Endothelial cell of umbilical vein (primary cell): ENCODE results near the gene MAP6. TPM values are rescaled to one million over a fixed set of nuclear protein-coding genes. Genes with fewer than 3 reads are reported as not detected.

ENCODE experiments used
- BruUV-seq: library from RNA; stranded (reverse); fragments of 400-500 nt; replicated peaks from 2 replicates; lab custom pipeline; 2021; lab: Mats Ljungman, UMichigan
- CTCF ChIA-PET: fragments of 300-600, 350-600 bp; sonication (Branson Sonifier 250); formaldehyde crosslinking; loops from one replicate; lab custom pipeline; 2021; ENCODE audit warnings: antibody characterized with exemption, inconsistent platforms; lab: Charles Lee
- POLR2A ChIA-PET: fragments of 300-600, 350-600 bp; sonication (Branson Sonifier 250); formaldehyde crosslinking; loops from one replicate; lab custom pipeline; 2021; ENCODE audit warnings: antibody characterized with exemption, inconsistent platforms; lab: Charles Lee
- DNase-seq: peaks from one replicate; pipeline ENCODE4 v3.0.0-alpha.2; 2011; ENCODE audit warnings: low read depth, low spot score
- FAIRE-seq: peaks from 2 replicates; lab custom pipeline; 2011; peaks lifted over from hg19 to GRCh38; lab: Jason Lieb, UNC
- H2AFZ ChIP-seq: 2 replicates; pipeline ENCODE4 v1.6.0; 2012; ENCODE audit warnings: low read depth, low read length, control low read depth, inconsistent platforms
- H3K27ac ChIP-seq: 2 replicates; pipeline ENCODE4 v1.5.1; 2011; ENCODE audit warnings: low read depth, mild to moderate bottlenecking, control low read depth, low read length, moderate library complexity; ENCODE audit not compliant: insufficient read depth
- H3K27me3 ChIP-seq, 2 experiments: 2 replicates each; pipeline versions ENCODE4 v1.6.0 to v1.6.1; 2011; ENCODE audit warnings: low read length in 2 of 2, mixed read lengths in 1 of 2; ENCODE audit not compliant: control insufficient read depth in 2 of 2, insufficient read depth in 2 of 2
- H3K36me3 ChIP-seq, 2 experiments: 2 replicates in 1 of 2; 3 replicates in 1 of 2; pipeline ENCODE4 v1.5.1; 2011; ENCODE audit warnings: low read length in 2 of 2, mild to moderate bottlenecking in 1 of 2, moderate library complexity in 1 of 2; ENCODE audit not compliant: control insufficient read depth in 2 of 2, insufficient read depth in 2 of 2; ENCODE audit errors: extremely low read depth in 1 of 2
- H3K4me1 ChIP-seq: 3 replicates; pipeline ENCODE4 v1.5.1; 2011; ENCODE audit warnings: mild to moderate bottlenecking, low read length; ENCODE audit not compliant: control insufficient read depth, insufficient read depth; ENCODE audit errors: extremely low read depth
- H3K4me2 ChIP-seq: 2 replicates; pipeline ENCODE4 v1.6.1; 2011; ENCODE audit warnings: low read length, control low read depth, mixed read lengths; ENCODE audit not compliant: insufficient read depth
- H3K4me3 ChIP-seq, 3 experiments: fragments of 200-600 bp in 1 of 3; sonication (generic), shearing (Covaris generic) in 1 of 3; replicated peaks in 1 of 3; 2 replicates each; pipeline ENCODE4 v1.5.1; 2011 to 2016; ENCODE audit warnings: control low read depth in 3 of 3, low read length in 3 of 3, mild to moderate bottlenecking in 2 of 3, inconsistent platforms in 1 of 3, low read depth in 1 of 3, moderate library complexity in 1 of 3; ENCODE audit not compliant: insufficient read depth in 1 of 3
- H3K79me2 ChIP-seq: 2 replicates; pipeline ENCODE4 v1.6.0; 2012; ENCODE audit warnings: low read length, inconsistent platforms; ENCODE audit not compliant: control insufficient read depth, insufficient read depth
- H3K9ac ChIP-seq: replicated peaks from 2 replicates; pipeline ENCODE3; 2011; ENCODE audit warnings: low read length, control low read depth; ENCODE audit not compliant: insufficient read depth; ENCODE audit errors: extremely low read depth
- H3K9me1 ChIP-seq: replicated peaks from 3 replicates; pipeline ENCODE4 v1.6.0; 2011; ENCODE audit warnings: mild to moderate bottlenecking, low read length; ENCODE audit not compliant: control insufficient read depth, insufficient read depth; ENCODE audit errors: extremely low read depth
- H3K9me3 ChIP-seq: replicated peaks from 2 replicates; pipeline ENCODE4 v1.5.1; 2012; ENCODE audit warnings: low read length, inconsistent platforms; ENCODE audit not compliant: control insufficient read depth, insufficient read depth
- H4K20me1 ChIP-seq: replicated peaks from 2 replicates; pipeline ENCODE3; 2011; ENCODE audit warnings: mild to moderate bottlenecking, low read length; ENCODE audit not compliant: control insufficient read depth, insufficient read depth; ENCODE audit errors: extremely low read depth
- CTCF ChIP-seq, 2 donors: IDR thresholded peaks; 1 replicate in 1 of 2; 2 replicates in 1 of 2; pipeline ENCODE4 v1.5.1; 2011; ENCODE audit warnings: low read length in 2 of 2, mild to moderate bottlenecking in 2 of 2, moderate library complexity in 2 of 2, control low read depth in 1 of 2, inconsistent platforms in 1 of 2, low read depth in 1 of 2; ENCODE audit not compliant: insufficient read depth in 1 of 2; ENCODE audit errors: extremely low read depth in 1 of 2
- EZH2 ChIP-seq: IDR thresholded peaks from 2 replicates; pipeline ENCODE4 v1.6.1; 2012; ENCODE audit warnings: borderline replicate concordance, low read depth, mild to moderate bottlenecking, moderate library complexity, low read length, inconsistent platforms; ENCODE audit not compliant: severe bottlenecking
- FOS ChIP-seq: IDR thresholded peaks from 2 replicates; pipeline ENCODE4 v1.6.1; 2011; ENCODE audit warnings: mild to moderate bottlenecking, low read length, moderate library complexity, borderline replicate concordance; ENCODE audit not compliant: insufficient read depth
- GATA2 ChIP-seq: IDR thresholded peaks from 2 replicates; pipeline ENCODE4 v1.7.0; 2011; ENCODE audit warnings: low read depth, mild to moderate bottlenecking, moderate library complexity, mixed read lengths, low read length; ENCODE audit not compliant: insufficient read length, insufficient read depth
- JUN ChIP-seq: IDR thresholded peaks from 2 replicates; pipeline ENCODE4 v1.6.1; 2011; ENCODE audit warnings: borderline replicate concordance, low read depth; ENCODE audit not compliant: insufficient read length, insufficient read depth
- MAX ChIP-seq: IDR thresholded peaks from 2 replicates; pipeline ENCODE4 v1.6.1; 2011; ENCODE audit not compliant: insufficient read depth, insufficient read length
- MYC ChIP-seq: IDR thresholded peaks from one replicate; pipeline ENCODE4 v1.6.1; 2011; ENCODE audit warnings: mild to moderate bottlenecking, low read depth, low read length
- POLR2A ChIP-seq: IDR thresholded peaks from 2 replicates; pipeline ENCODE4 v1.6.1; 2012; ENCODE audit warnings: low read depth, mild to moderate bottlenecking, control low read depth, low read length
- POLR2AphosphoS5 ChIP-seq: IDR thresholded peaks from 2 replicates; pipeline ENCODE4 v1.6.1; 2012; ENCODE audit warnings: low read depth, mild to moderate bottlenecking, control low read depth, low read length, moderate library complexity; ENCODE audit not compliant: insufficient read depth
- dilution Hi-C: fragments of 300-500 bp; cut with MboI; formaldehyde crosslinking; loops from one replicate; pipeline ENCODE4 v1.15.0; 2019; ENCODE audit warnings: low sequenced_read_pairs; ENCODE audit not compliant: extremely low pct_ligation_motif_present
- intact Hi-C: fragments of 100-400 bp; cut with micrococcal nuclease; formaldehyde crosslinking; loops from one replicate; pipeline ENCODE4 v1.10.0; 2022
- polyA plus RNA-seq, 4 experiments: library from polyadenylated mRNA; depleted of rRNA in 3 of 4; stranded (reverse) in 3 of 4; unstranded in 1 of 4; fragments of >200 nt; gene quantifications; 2 replicates each; pipeline versions ENCODE4 v1.2.1 to v1.2.3, GENCODE V29; 2011 to 2012; ENCODE audit warnings: missing spikeins in 1 of 4
- total RNA-seq: library from RNA; stranded (reverse); gene quantifications from 2 replicates; pipeline ENCODE4 v1.2.3, GENCODE V29; 2021

Gene MAP6
- total and polyA plus RNA-seq, 2 donors (not counting 3 experiments of a cell fraction or from before 2014, with no cell fraction given), result 0.12 TPM; not detected in 1

- H3K27ac ChIP-seq, result no peak overlapping the region
- no peaks in the 10 kb centered on the region for H3K36me3 ChIP-seq
- DNase-seq (no peak), FAIRE-seq (no peak)
- no peak overlapping the region for H3K9ac ChIP-seq
- no peak overlapping the region for H3K4me3 ChIP-seq
- peaks cover 49 to 66% of the 10 kb centered on the region in 2 experiments for H3K27me3 ChIP-seq
- H2AFZ ChIP-seq, result no peak overlapping the region
- BruUV-seq, result no TSS peak
- no peaks in the 10 kb centered on the region for H3K9me1 ChIP-seq
- no peaks in the 10 kb centered on the region for H3K9me3 ChIP-seq
- intact Hi-C loops (loop anchor here (5.0 kb wide), 1 partner anchor 63 kb away; no protein-coding TSS in a partner anchor), dilution Hi-C loops (no loop called here)
- TF ChIP-seq MYC, result no peak
- TF ChIP-seq EZH2, result no peak
- TF ChIP-seq JUN, result no peak
- TF ChIP-seq MAX, result no peak
- TF ChIP-seq POLR2A, result no peak
- TF ChIP-seq GATA2, result no peak
- TF ChIP-seq FOS, result no peak
- no peak for TF ChIP-seq POLR2AphosphoS5
- no peak for TF ChIP-seq CTCF (IDR thresholded peaks at IDR 0.05; ENCODE audit: extremely low read depth in 1 of 2, insufficient read depth in 1 of 2, low read depth in 1 of 2, low read length in 2 of 2)
- H3K4me1 ChIP-seq, result peaks cover 7% of the 10 kb centered on the region
- POLR2A ChIA-PET, result no interaction called here
- CTCF ChIA-PET, result interaction anchor here (1.0 to 1.5 kb wide), 3 partner anchors 15 to 67 kb away, joined by 3 to 5 read pairs (median 5); no protein-coding TSS in a partner anchor
- no peak overlapping the region for H3K4me2 ChIP-seq
- H4K20me1 ChIP-seq, result no peaks in the 10 kb centered on the region
- no peaks in the 10 kb centered on the region for H3K79me2 ChIP-seq
Measured at GRCh38 chr11:75665126-75665525, 3.7 kb downstream of the MAP6 start.
